Mammary epithelial cell (primary cell): Measurements from ENCODE around the gene MRFAP1.

ENCODE experiments used
- EZH2 ChIP-seq: IDR thresholded peaks from 2 replicates; pipeline ENCODE4 v1.6.1; 2012; ENCODE audit warnings: low read length, inconsistent platforms, borderline replicate concordance
- TF ChIP-seq, protein P1 (sequence below), 2 donors: IDR thresholded peaks in 1 of 2; conservative IDR thresholded peaks in 1 of 2; 2 replicates each; pipeline ENCODE4 v1.5.1; 2011 to 2012; ENCODE audit warnings: inconsistent platforms in 2 of 2, low read length in 2 of 2, mild to moderate bottlenecking in 2 of 2, control low read depth in 1 of 2, low read depth in 1 of 2; ENCODE audit not compliant: insufficient read depth in 1 of 2; ENCODE audit errors: extremely low read depth in 1 of 2

- TF ChIP-seq, protein P1, sequence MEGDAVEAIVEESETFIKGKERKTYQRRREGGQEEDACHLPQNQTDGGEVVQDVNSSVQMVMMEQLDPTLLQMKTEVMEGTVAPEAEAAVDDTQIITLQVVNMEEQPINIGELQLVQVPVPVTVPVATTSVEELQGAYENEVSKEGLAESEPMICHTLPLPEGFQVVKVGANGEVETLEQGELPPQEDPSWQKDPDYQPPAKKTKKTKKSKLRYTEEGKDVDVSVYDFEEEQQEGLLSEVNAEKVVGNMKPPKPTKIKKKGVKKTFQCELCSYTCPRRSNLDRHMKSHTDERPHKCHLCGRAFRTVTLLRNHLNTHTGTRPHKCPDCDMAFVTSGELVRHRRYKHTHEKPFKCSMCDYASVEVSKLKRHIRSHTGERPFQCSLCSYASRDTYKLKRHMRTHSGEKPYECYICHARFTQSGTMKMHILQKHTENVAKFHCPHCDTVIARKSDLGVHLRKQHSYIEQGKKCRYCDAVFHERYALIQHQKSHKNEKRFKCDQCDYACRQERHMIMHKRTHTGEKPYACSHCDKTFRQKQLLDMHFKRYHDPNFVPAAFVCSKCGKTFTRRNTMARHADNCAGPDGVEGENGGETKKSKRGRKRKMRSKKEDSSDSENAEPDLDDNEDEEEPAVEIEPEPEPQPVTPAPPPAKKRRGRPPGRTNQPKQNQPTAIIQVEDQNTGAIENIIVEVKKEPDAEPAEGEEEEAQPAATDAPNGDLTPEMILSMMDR (conservative IDR thresholded peaks at IDR 0.05 in 1 of 2, IDR thresholded peaks at IDR 0.05 in 1 of 2; ENCODE audit: extremely low read depth in 1 of 2, insufficient read depth in 1 of 2, low read depth in 1 of 2, low read length in 2 of 2): no peak
- no peak for TF ChIP-seq EZH2
These were observed 14.4 kb upstream of the MRFAP1 start for GRCh38 chr4:6626066-6626465.
